Neutrophil (primary cell): Measurements from ENCODE around the gene POLR1B.
"Not testable (repeated sequence)": the region's sequence is repeated elsewhere in the genome, so short reads cannot be mapped to it uniquely, and the experiment has no call there.

Source experiments
- H3K27ac ChIP-seq: fragments of 200-600 bp; sonication (generic); 2 replicates; pipeline ENCODE4 v1.5.1; 2016; ENCODE audit warnings: mild to moderate bottlenecking, moderate library complexity
- H3K27me3 ChIP-seq: fragments of 200-600 bp; sonication (generic); 2 replicates; pipeline ENCODE4 v1.6.0; 2016; ENCODE audit warnings: mild to moderate bottlenecking
- H3K36me3 ChIP-seq: fragments of 200-600 bp; sonication (generic); 2 replicates; pipeline ENCODE4 v1.5.1; 2017
- H3K4me1 ChIP-seq, 2 experiments: fragments of 200-600 bp in 1 of 2; sonication (generic) in 1 of 2; 1 replicate in 1 of 2; 2 replicates in 1 of 2; pipeline versions ENCODE4 v1.5.1 to v1.6.1; 2013 to 2016; ENCODE audit warnings: low read depth in 1 of 2, low read length in 1 of 2, mild to moderate bottlenecking in 1 of 2, moderate library complexity in 1 of 2; ENCODE audit not compliant: control insufficient read depth in 1 of 2, insufficient read depth in 1 of 2
- H3K4me3 ChIP-seq, 2 experiments: fragments of 200-600 bp in 1 of 2; sonication (generic) in 1 of 2; 1 replicate in 1 of 2; 2 replicates in 1 of 2; pipeline ENCODE4 v1.5.1; 2013 to 2016; ENCODE audit warnings: low read depth in 1 of 2, low read length in 1 of 2, mild to moderate bottlenecking in 1 of 2, moderate library complexity in 1 of 2
- H3K9me3 ChIP-seq: fragments of 200-600 bp; sonication (generic); 2 replicates; pipeline ENCODE4 v1.5.1; 2016
- CTCF ChIP-seq: fragments of 200-600 bp; sonication (generic); IDR thresholded peaks from 2 replicates; pipeline ENCODE4 v1.5.1; 2016; ENCODE audit warnings: antibody characterized with exemption

Gene POLR1B

GRCh38 chr2:112528541-112528940 is 13.7 kb upstream of the POLR1B start:
- Histone ChIP-seq H3K27me3 (no peaks in the 10 kb centered on the region), H3K4me1 (peaks cover 0 to 3% of the 10 kb centered on the region in 2 experiments)
- no peak for TF ChIP-seq CTCF

GRCh38 chr2:112529757-112530156 is 12.5 kb upstream of the POLR1B start:
- no peaks in the 10 kb centered on the region for H3K9me3 ChIP-seq
- peaks cover 0 to 3% of the 10 kb centered on the region in 2 experiments for H3K4me1 ChIP-seq
- H3K27me3 ChIP-seq = no peaks in the 10 kb centered on the region
- H3K27ac ChIP-seq = no peak overlapping the region
- no peak overlapping the region for H3K4me3 ChIP-seq
- H3K36me3 ChIP-seq = peaks cover 21% of the 10 kb centered on the region
- TF ChIP-seq CTCF = no peak

More at GRCh38 chr2:112528541-112528940, 13.7 kb upstream of the POLR1B start:
- Histone ChIP-seq H3K27ac (no peak overlapping the region), H3K36me3 (peaks cover 21% of the 10 kb centered on the region), H3K4me3 (no peak overlapping the region), H3K9me3 (no peaks in the 10 kb centered on the region)

GRCh38 chr2:112530728-112531127 is 11.5 kb upstream of the POLR1B start:
- peaks cover 21% of the 10 kb centered on the region for H3K36me3 ChIP-seq
- H3K27ac ChIP-seq = no peak overlapping the region
- H3K27me3 ChIP-seq = no peaks in the 10 kb centered on the region
- H3K4me3 ChIP-seq = no peak overlapping the region
- H3K4me1 ChIP-seq = peaks cover 0 to 3% of the 10 kb centered on the region in 2 experiments
- no peak for TF ChIP-seq CTCF
- H3K9me3 ChIP-seq = no peaks in the 10 kb centered on the region

- peaks cover 0 to 3% of the 10 kb centered on the region in 2 experiments for H3K4me1 ChIP-seq
- no peaks in the 10 kb centered on the region for H3K27me3 ChIP-seq
- H3K9me3 ChIP-seq = no peaks in the 10 kb centered on the region
- no peak overlapping the region for H3K27ac ChIP-seq
- TF ChIP-seq CTCF = no peak
- no peak overlapping the region for H3K4me3 ChIP-seq
- H3K36me3 ChIP-seq = peaks cover 10% of the 10 kb centered on the region
Observed at GRCh38 chr2:112534826-112535225, 7.4 kb upstream of the POLR1B start.

GRCh38 chr2:112536665-112537064 is 5.6 kb upstream of the POLR1B start:
- not testable (repeated sequence) for H3K4me1 ChIP-seq, H3K4me3 ChIP-seq, H3K9me3 ChIP-seq, H3K27me3 ChIP-seq, H3K27ac ChIP-seq, H3K36me3 ChIP-seq

- Histone ChIP-seq H3K4me3 (no peak overlapping the region), H3K36me3 (no peaks in the 10 kb centered on the region), H3K9me3 (no peaks in the 10 kb centered on the region), H3K27me3 (no peaks in the 10 kb centered on the region), H3K4me1 (peaks cover 21 to 22% of the 10 kb centered on the region in 2 experiments), H3K27ac (no peak overlapping the region)
- no peak for TF ChIP-seq CTCF
Observed at GRCh38 chr2:112539306-112539705, 3.0 kb upstream of the POLR1B start.
